Measurements from ENCODE around the gene SLC25A51.

SLC25A51 gene

DNA sequence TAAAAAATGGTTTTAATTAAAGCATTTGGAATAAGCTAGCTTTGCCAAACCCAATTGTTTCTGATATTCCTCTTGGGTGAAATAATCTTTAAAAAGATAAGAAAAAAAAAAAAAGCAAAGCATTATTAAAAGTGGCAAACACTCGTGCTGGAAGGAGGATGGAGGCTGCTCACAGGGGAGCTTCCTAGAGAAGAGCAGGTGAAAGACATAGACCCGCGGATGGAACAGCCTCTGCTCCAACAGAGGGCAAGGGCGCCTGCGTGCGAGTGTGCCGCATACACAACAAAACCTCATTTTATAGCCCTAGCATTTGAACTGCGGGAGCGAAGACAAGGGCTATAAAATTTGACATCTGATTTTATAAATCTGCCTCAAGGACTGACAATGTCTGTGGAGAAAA, 33.4 kb upstream of the SLC25A51 start:
- no peaks in the 10 kb centered on the region for H3K36me3 ChIP-seq (ENCODE audit: control insufficient read depth, insufficient read depth, low read length)
- H3K27ac ChIP-seq (ENCODE audit: low read length), result no peak overlapping the region
- DNase-seq (ENCODE audit: low read depth, low spot score), result no peak
- no CpG with 5 or more reads among the region's 9 CpGs for WGBS (ENCODE audit: insufficient coverage, insufficient read length)
- H3K4me1 ChIP-seq (ENCODE audit: control insufficient read depth, insufficient read depth, low read length), result peaks cover 1% of the 10 kb centered on the region; the same call in 1 of the 2 replicates
- no peaks in the 10 kb centered on the region for H3K9me3 ChIP-seq (ENCODE audit: control insufficient read depth, insufficient read depth, low read length)
- no peak overlapping the region for H3K4me3 ChIP-seq (ENCODE audit: low read length)
- H3K27me3 ChIP-seq (ENCODE audit: control insufficient read depth, insufficient read depth, low read length), result no peaks in the 10 kb centered on the region; the same call in 1 of the 2 replicates

DNA sequence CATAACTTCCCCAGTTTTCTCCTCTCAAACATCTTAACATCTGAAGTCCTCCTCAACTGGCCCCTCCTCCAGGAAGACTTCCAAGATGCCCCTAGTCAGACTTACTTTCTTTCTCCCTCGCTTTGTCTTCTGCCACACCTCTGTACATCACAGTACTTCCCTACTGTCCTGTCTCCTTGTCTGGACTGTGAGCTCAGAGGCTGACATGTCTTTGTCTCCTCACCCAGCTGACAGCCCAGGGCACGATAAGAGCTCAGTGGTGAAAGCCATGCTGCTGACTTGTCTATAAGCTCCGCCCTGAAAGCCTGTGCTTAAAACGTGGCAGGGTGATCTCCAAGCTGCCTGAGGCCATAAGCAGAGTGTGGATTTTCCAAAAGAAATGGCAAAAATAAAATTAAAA, 33.0 kb upstream of the SLC25A51 start:
- H3K9me3 ChIP-seq (ENCODE audit: control insufficient read depth, insufficient read depth, low read length), result no peaks in the 10 kb centered on the region
- no CpG with 5 or more reads among the region's 4 CpGs for WGBS (ENCODE audit: insufficient coverage, insufficient read length)
- no peaks in the 10 kb centered on the region; the same call in 1 of the 2 replicates for H3K27me3 ChIP-seq (ENCODE audit: control insufficient read depth, insufficient read depth, low read length)
- H3K27ac ChIP-seq (ENCODE audit: low read length), result no peak overlapping the region
- H3K36me3 ChIP-seq (ENCODE audit: control insufficient read depth, insufficient read depth, low read length), result no peaks in the 10 kb centered on the region
- no peak for DNase-seq (ENCODE audit: low read depth, low spot score)
- peaks cover 1% of the 10 kb centered on the region; the same call in 1 of the 2 replicates for H3K4me1 ChIP-seq (ENCODE audit: control insufficient read depth, insufficient read depth, low read length)
- no peak overlapping the region for H3K4me3 ChIP-seq (ENCODE audit: low read length)

DNA sequence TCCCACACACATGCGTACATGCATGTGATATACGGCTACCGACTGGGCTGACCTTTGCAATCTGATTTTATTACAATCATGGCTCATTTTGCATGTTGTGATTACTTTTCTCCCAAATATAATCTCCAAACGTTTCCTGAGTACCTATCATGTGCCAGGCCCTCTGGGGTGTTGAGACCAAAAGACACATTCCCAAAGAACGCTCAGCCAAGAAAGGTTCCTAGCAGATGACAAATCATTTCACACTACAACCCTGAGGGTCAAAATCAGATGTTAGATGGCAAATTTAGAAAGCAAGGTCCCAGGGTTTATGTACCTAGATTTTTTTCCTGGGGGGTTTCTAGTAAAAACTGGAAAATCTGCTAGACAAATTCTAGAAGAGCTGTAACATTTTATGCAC, 32.4 kb upstream of the SLC25A51 start:
- Histone ChIP-seq H3K27ac (ENCODE audit: low read length) (no peak overlapping the region), H3K9me3 (ENCODE audit: control insufficient read depth, insufficient read depth, low read length) (no peaks in the 10 kb centered on the region), H3K27me3 (ENCODE audit: control insufficient read depth, insufficient read depth, low read length) (no peaks in the 10 kb centered on the region; the same call in 1 of the 2 replicates), H3K4me3 (ENCODE audit: low read length) (no peak overlapping the region), H3K36me3 (ENCODE audit: control insufficient read depth, insufficient read depth, low read length) (no peaks in the 10 kb centered on the region), H3K4me1 (ENCODE audit: control insufficient read depth, insufficient read depth, low read length) (peaks cover 1% of the 10 kb centered on the region; the same call in 1 of the 2 replicates)
- no peak for DNase-seq (ENCODE audit: low read depth, low spot score)
- WGBS (ENCODE audit: insufficient coverage, insufficient read length), result no CpG with 5 or more reads among the region's 5 CpGs

DNA sequence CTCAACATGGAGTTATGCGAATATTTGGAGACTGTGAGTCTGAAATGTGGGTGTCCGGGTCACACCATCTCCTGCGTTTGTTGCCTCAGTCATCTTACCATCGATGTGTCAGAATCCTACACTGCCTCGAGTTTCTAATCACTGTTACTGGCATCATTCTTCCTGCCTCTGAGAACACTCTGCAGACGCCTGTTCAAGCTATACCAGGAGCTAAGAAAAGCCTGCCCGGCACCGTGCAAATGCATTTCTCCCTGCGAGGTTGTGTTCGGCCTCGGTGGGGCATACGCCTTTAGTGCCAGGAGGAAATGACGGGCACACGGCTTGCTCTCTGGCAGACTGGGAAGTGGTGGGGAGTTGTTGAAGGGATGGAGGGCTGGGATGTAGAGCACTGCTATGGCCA, 31.2 kb upstream of the SLC25A51 start:
- Histone ChIP-seq H3K4me3 (ENCODE audit: low read length) (no peak overlapping the region), H3K27me3 (ENCODE audit: control insufficient read depth, insufficient read depth, low read length) (no peaks in the 10 kb centered on the region; the same call in 1 of the 2 replicates), H3K4me1 (ENCODE audit: control insufficient read depth, insufficient read depth, low read length) (peaks cover 1% of the 10 kb centered on the region; the same call in 1 of the 2 replicates), H3K9me3 (ENCODE audit: control insufficient read depth, insufficient read depth, low read length) (no peaks in the 10 kb centered on the region), H3K27ac (ENCODE audit: low read length) (no peak overlapping the region), H3K36me3 (ENCODE audit: control insufficient read depth, insufficient read depth, low read length) (no peaks in the 10 kb centered on the region)
- WGBS (ENCODE audit: insufficient coverage, insufficient read length), result no CpG with 5 or more reads among the region's 14 CpGs
- no peak for DNase-seq (ENCODE audit: low read depth, low spot score)

DNA sequence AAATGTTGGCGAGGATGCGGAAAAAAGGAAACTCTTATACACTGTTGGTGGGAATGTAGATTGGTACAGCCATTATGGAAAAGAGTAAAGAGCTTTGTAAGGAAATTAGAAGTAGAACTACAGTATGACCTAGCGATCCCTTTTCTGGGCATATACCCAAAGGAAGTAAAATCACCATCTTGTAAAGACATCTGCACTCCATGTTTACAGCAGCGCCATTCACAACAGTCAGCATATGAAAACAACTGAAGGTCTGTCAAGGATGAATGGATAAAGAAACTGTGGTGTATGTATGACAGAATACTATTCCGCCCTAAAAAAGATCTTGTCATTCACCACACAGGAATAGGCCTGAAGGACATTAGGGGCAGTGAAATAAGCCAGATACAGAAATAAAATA, 27.7 kb upstream of the SLC25A51 start:
- Histone ChIP-seq H3K4me1 (ENCODE audit: control insufficient read depth, insufficient read depth, low read length) (peaks cover 2% of the 10 kb centered on the region; the same call in 1 of the 2 replicates), H3K27ac (ENCODE audit: low read length) (no peak overlapping the region), H3K27me3 (ENCODE audit: control insufficient read depth, insufficient read depth, low read length) (no peaks in the 10 kb centered on the region; the same call in 1 of the 2 replicates), H3K4me3 (ENCODE audit: low read length) (no peak overlapping the region), H3K9me3 (ENCODE audit: control insufficient read depth, insufficient read depth, low read length) (no peaks in the 10 kb centered on the region), H3K36me3 (ENCODE audit: control insufficient read depth, insufficient read depth, low read length) (no peaks in the 10 kb centered on the region)
- no CpG with 5 or more reads among the region's 5 CpGs for WGBS (ENCODE audit: insufficient coverage, insufficient read length)
- no peak for DNase-seq (ENCODE audit: low read depth, low spot score)

DNA sequence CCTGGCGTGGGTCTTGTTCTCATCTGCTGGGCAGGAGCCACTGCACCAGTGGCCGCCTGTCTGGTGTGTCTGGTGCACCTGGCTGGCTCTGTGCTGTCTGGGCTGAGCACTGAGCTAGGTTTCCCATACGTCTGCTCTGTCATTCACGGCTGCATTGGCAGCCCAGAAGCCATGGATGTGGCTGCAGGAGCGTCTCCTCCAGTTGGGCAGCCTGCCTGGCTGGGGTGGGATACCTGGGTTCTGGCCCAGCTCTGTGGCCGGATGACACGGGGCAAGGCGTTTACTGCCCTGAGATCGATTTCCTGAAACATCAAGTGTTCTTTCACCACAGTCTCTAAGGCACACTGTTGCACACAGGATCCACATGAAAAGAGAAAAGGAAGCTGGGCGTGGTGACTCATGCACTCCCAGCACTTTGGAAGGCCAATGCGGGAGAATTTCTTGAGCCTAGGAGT, 25.5 kb upstream of the SLC25A51 start:
- H3K4me1 ChIP-seq (ENCODE audit: control insufficient read depth, insufficient read depth, low read length), result peaks cover 2% of the 10 kb centered on the region; the same call in 1 of the 2 replicates
- no peak for DNase-seq (ENCODE audit: low read depth, low spot score)
- no peaks in the 10 kb centered on the region; the same call in 1 of the 2 replicates for H3K27me3 ChIP-seq (ENCODE audit: control insufficient read depth, insufficient read depth, low read length)
- no peak overlapping the region for H3K27ac ChIP-seq (ENCODE audit: low read length)
- WGBS (ENCODE audit: insufficient coverage, insufficient read length), result no CpG with 5 or more reads among the region's 11 CpGs
- no peaks in the 10 kb centered on the region for H3K9me3 ChIP-seq (ENCODE audit: control insufficient read depth, insufficient read depth, low read length)
- H3K36me3 ChIP-seq (ENCODE audit: control insufficient read depth, insufficient read depth, low read length), result no peaks in the 10 kb centered on the region
- H3K4me3 ChIP-seq (ENCODE audit: low read length), result no peak overlapping the region

DNA sequence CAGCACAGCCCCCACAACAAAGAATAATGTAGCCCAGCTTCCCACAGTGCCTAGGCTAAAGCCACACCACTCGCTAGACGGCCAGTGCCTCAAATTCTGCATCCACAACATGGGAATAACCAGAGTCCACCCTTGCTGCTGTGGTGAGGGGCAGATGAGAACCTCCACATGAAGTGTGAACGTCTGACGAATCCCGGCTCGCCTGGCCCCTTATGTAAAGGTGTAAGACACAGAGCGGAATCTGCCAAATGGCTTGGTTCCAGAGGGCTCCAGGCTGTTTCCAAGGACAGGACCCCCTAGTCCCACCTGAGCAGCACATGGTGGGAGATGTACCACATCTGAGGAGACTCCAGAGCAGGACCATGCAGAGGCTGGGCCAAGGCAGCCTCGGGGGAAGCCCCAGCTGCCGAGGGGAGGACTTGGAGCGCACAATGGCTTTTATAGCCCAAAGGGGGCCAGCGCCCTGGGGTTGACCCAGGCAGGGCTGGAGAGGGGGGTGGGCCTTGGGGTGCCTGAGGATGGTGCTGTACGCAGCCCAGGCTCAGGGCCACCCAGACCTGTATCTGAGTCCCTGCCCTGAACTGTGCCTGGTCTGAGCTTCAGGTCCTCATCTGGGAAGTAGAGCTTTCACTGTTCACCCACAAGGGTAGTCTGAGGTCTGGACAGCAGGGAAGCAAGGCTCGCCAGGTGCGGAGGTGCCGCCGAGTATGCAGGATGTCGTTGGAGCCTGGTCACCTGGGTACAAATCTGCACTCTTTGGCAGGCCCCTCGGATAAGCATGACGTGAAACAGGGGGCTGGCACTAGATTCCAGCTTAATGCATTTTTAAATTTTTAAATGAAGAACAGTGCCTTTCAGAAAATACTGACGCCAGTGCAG, 24.9 kb upstream of the SLC25A51 start:
- H3K27ac ChIP-seq (ENCODE audit: low read length), result no peak overlapping the region
- H3K27me3 ChIP-seq (ENCODE audit: control insufficient read depth, insufficient read depth, low read length), result no peaks in the 10 kb centered on the region; the same call in 1 of the 2 replicates
- H3K4me1 ChIP-seq (ENCODE audit: control insufficient read depth, insufficient read depth, low read length), result peaks cover 2% of the 10 kb centered on the region; the same call in 1 of the 2 replicates
- no CpG with 5 or more reads among the region's 20 CpGs for WGBS (ENCODE audit: insufficient coverage, insufficient read length)
- H3K9me3 ChIP-seq (ENCODE audit: control insufficient read depth, insufficient read depth, low read length), result no peaks in the 10 kb centered on the region
- no peaks in the 10 kb centered on the region for H3K36me3 ChIP-seq (ENCODE audit: control insufficient read depth, insufficient read depth, low read length)
- DNase-seq (ENCODE audit: low read depth, low spot score), result no peak
- H3K4me3 ChIP-seq (ENCODE audit: low read length), result no peak overlapping the region

DNA sequence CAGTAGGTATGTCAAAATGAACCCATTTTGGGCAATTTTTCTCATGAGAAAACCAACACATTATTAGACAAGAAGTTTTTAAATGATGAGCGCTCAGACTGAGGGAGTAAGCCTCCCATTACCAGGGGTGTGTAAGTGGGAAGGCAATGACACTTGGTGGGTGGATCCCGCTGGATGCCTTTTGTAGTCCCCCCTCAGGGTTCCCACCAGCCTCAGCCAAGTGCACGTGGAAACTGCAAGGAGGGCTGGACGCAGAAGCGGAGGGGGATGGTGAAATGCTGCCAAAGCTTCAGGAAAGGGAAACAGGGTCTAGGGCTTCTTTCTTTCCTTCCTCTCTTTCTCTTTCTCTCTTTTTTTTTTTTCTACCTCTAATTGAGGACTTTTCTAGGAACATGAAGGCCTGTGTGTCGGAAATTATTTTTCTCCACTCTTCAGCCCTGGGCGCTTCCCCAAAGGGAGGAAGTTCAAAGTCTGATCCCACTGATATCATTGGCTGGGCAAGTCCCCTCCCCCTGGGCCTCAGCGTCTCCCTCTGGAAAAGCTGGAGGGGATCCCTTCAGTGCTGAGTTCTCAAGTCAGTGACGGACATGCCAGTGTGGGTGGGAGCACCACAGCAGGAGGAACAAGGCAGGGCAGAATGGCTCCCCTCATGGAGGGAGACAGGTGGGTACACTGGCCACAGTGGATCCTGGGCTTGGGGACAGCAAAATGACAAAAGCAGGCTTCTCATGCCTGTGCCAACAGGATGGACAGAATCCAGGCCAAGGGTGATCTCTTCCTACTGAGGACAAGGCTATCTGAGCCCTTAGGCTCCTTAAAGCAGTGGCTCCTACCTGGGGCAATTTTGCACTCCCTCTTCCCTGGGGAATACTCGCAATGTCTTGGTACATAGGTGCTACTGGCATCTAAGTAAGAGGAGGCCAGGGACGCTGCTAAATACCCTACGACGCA, 23.9 kb upstream of the SLC25A51 start:
- Histone ChIP-seq H3K9me3 (ENCODE audit: control insufficient read depth, insufficient read depth, low read length) (no peaks in the 10 kb centered on the region), H3K4me3 (ENCODE audit: low read length) (no peak overlapping the region), H3K27me3 (ENCODE audit: control insufficient read depth, insufficient read depth, low read length) (no peaks in the 10 kb centered on the region; the same call in 1 of the 2 replicates), H3K27ac (ENCODE audit: low read length) (no peak overlapping the region), H3K36me3 (ENCODE audit: control insufficient read depth, insufficient read depth, low read length) (no peaks in the 10 kb centered on the region), H3K4me1 (ENCODE audit: control insufficient read depth, insufficient read depth, low read length) (peaks cover 2% of the 10 kb centered on the region; the same call in 1 of the 2 replicates)
- no CpG with 5 or more reads among the region's 13 CpGs for WGBS (ENCODE audit: insufficient coverage, insufficient read length)
- no peak for DNase-seq (ENCODE audit: low read depth, low spot score)

DNA sequence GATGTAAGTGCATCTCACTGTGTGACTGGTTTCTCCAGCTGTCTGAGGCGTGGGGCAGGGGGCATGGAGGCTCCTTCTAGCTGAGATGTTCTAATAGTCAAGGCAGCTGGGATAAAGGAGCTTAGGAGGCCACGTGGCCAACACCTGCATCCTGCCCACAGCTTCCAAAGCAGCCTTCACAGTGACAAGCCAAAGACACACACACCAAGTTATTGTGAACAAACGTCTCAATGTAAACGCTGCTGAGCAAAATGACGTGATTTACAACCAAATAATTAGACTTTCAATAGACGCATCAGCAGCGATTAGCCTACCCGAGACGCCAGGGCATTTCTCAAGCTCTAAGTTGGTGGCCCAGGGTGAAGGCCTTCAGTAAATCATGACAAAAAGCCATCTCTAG, 23.2 kb upstream of the SLC25A51 start:
- WGBS (ENCODE audit: insufficient coverage, insufficient read length), result no CpG with 5 or more reads among the region's 9 CpGs
- H3K27me3 ChIP-seq (ENCODE audit: control insufficient read depth, insufficient read depth, low read length), result no peaks in the 10 kb centered on the region
- no peak overlapping the region for H3K4me3 ChIP-seq (ENCODE audit: low read length)
- H3K36me3 ChIP-seq (ENCODE audit: control insufficient read depth, insufficient read depth, low read length), result no peaks in the 10 kb centered on the region
- DNase-seq (ENCODE audit: low read depth, low spot score), result no peak
- H3K27ac ChIP-seq (ENCODE audit: low read length), result no peak overlapping the region
- H3K9me3 ChIP-seq (ENCODE audit: control insufficient read depth, insufficient read depth, low read length), result no peaks in the 10 kb centered on the region
- peaks cover 2% of the 10 kb centered on the region; the same call in 1 of the 2 replicates for H3K4me1 ChIP-seq (ENCODE audit: control insufficient read depth, insufficient read depth, low read length)

DNA sequence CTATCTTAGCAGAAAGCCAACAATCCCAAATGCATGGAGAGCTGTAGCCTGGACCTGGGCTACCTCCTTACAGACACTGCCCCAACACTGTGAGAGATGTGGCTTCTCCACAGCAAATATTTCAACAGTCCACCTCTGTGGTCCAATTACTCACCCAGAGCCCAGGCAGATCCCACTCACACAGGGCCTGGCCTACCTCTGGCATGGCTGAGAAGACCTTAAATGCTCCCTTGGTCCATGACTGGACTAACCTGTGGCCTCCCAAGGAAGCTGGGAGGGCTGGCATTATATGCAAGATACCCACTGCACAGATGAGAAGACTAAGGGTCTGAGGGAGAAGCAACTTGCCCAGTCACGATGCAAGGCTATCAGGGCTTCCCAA, 22.8 kb upstream of the SLC25A51 start:
- H3K27ac ChIP-seq (ENCODE audit: low read length), result no peak overlapping the region
- WGBS (ENCODE audit: insufficient coverage, insufficient read length), result no CpG with 5 or more reads among the region's 1 CpG
- no peak for DNase-seq (ENCODE audit: low read depth, low spot score)
- no peaks in the 10 kb centered on the region for H3K36me3 ChIP-seq (ENCODE audit: control insufficient read depth, insufficient read depth, low read length)
- H3K4me3 ChIP-seq (ENCODE audit: low read length), result no peak overlapping the region
- H3K27me3 ChIP-seq (ENCODE audit: control insufficient read depth, insufficient read depth, low read length), result no peaks in the 10 kb centered on the region
- peaks cover 2% of the 10 kb centered on the region; the same call in 1 of the 2 replicates for H3K4me1 ChIP-seq (ENCODE audit: control insufficient read depth, insufficient read depth, low read length)
- H3K9me3 ChIP-seq (ENCODE audit: control insufficient read depth, insufficient read depth, low read length), result no peaks in the 10 kb centered on the region

Measured in iPS DF 6.9 (cell line).